ENCODE results near the gene ANKAR.

DNA sequence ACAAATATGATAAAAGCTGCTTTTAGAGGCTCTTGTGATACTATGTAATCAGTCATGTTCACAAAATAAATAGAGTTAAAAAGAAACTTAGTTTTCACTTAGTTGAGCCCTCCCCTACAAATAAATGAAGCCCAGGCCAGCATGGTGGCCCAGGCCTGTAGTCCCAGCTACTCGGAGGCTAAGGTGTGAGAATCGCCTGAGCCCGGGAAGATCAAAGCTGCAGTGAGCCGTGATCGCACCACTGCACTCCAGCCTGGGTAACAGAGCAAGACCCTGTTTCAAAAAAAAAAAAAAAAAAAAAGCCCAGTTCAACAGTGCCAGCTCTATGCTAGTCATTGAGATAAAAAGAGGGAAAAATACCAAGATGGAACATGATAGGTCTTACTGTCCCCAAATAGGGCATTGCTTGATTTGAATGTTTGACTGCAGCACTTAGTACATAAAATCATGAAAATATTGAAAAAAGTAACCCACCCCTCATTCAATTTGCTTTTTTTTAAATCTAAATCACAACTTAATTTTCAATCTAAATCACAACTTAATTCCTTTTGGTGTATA lies 11.7 kb upstream of the ANKAR start:
- TF ChIP-seq, protein P1, sequence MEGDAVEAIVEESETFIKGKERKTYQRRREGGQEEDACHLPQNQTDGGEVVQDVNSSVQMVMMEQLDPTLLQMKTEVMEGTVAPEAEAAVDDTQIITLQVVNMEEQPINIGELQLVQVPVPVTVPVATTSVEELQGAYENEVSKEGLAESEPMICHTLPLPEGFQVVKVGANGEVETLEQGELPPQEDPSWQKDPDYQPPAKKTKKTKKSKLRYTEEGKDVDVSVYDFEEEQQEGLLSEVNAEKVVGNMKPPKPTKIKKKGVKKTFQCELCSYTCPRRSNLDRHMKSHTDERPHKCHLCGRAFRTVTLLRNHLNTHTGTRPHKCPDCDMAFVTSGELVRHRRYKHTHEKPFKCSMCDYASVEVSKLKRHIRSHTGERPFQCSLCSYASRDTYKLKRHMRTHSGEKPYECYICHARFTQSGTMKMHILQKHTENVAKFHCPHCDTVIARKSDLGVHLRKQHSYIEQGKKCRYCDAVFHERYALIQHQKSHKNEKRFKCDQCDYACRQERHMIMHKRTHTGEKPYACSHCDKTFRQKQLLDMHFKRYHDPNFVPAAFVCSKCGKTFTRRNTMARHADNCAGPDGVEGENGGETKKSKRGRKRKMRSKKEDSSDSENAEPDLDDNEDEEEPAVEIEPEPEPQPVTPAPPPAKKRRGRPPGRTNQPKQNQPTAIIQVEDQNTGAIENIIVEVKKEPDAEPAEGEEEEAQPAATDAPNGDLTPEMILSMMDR (conservative IDR thresholded peaks at IDR 0.05; ENCODE audit: low read depth, low read length), result no peak
- no peak for TF ChIP-seq EZH2 (IDR thresholded peaks at IDR 0.05; ENCODE audit: borderline replicate concordance, low read depth, low read length, poor library complexity, severe bottlenecking)
